Stimulated activated CD8-positive, alpha-beta memory T cell treated with anti-CD3 and anti-CD28 coated beads, Interleukin-12 subunit alpha, Interleukin-12 subunit beta, amount 100 ng/mL, for 1 hour (primary cell): ENCODE measurements around the gene STX10.
"Not testable (repeated sequence)": the region's sequence is repeated elsewhere in the genome, so short reads cannot be mapped to it uniquely, and the experiment has no call there.

Experiments
- DNase-seq: peaks from one replicate; pipeline ENCODE4 v3.0.0-alpha.2; 2020; ENCODE audit warnings: low read depth

Gene STX10, protein sequence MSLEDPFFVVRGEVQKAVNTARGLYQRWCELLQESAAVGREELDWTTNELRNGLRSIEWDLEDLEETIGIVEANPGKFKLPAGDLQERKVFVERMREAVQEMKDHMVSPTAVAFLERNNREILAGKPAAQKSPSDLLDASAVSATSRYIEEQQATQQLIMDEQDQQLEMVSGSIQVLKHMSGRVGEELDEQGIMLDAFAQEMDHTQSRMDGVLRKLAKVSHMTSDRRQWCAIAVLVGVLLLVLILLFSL

DNA sequence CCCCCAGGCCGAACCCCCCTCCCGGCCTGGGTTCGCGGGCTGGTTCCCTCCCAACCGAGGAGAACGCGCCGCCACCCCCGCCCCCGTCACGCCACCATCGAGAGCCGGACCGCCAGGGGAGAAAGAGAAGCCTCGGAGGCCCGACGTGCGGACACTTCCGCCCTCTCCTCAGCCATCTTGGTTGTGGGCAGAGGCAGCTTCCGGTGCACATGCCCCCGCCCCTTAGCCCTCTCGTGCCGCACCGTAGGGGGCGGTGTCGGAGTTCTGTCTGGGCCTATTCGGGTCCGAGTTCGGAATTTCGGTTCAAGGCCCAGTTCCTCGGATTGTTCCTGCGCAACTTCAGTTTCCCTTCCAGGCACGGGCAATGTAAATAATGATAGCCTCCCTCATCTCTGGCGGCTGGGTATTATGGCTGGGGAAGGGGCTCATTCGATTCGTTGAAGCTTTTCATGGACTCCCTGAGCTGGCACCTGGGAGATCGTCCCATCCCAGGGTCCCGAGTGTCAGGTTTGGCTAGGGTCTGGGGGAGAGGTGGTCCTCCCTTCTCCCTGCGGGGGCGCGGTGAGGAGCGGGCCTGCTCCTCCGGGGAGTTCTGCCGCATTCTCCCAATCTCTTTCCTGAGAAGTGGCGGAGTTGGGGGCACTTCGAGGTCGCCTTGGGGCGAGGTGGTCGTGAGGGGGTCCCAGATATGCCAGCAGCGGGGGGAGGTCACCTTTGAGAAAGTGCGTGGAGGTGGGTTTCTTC is at the start of gene STX10, which contains the start of gene IER2:
Gene STX10 (minus strand): TSS at position 189 of the 744 bp plus-strand sequence. CDS start 202 bp downstream, outside the sequence.
Gene IER2 (plus strand): TSS at position 225 of the 744 bp plus-strand sequence. CDS start 2,776 bp downstream, outside the sequence.
- DNase-seq: peak; percentile 89

DNA sequence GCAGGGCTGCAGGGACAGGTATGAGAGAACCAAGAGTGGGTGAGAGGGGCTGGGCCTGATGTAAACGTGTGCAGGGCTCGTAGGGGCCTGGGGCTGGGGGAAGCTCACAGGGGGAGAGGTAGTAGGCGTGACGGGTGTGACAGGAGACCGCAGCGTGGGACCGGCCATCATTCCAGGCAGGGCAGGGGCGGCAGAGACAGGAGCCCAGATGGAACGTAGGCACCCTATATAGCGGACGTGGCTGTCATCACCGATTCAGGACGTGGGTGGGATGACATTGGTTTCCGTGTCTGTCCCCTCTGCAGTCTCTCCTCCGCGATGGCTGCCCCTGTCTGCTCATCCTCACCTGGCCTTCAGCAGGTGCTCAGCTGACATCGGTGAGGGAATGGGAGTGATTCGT is 48.5 kb upstream of the STX10 start:
- DNase-seq: no peak

DNA sequence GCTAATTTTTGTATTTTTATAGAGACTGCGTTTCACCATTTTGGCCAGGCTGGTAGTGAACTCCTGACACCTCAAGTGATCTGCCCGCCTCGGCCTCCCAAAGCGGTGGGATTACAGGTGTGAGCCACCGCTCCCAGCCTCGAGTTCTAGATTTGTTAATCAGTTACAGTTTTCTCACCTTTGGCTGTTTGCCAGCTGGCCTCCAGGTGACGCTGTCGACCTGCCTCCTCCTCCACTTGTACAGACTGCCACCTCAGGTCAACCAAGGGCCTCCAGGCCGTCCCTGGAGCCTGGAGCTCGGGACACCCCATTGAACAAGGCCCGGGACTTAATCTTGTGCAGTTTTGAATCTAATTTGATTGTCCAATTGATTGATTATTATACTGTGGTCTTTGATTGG is 45.5 kb upstream of the STX10 start:
- peak; percentile 35 for DNase-seq

- no peak for DNase-seq
Measured at GRCh38 chr19:13190781-13191540, 40.8 kb upstream of the STX10 start.

DNA sequence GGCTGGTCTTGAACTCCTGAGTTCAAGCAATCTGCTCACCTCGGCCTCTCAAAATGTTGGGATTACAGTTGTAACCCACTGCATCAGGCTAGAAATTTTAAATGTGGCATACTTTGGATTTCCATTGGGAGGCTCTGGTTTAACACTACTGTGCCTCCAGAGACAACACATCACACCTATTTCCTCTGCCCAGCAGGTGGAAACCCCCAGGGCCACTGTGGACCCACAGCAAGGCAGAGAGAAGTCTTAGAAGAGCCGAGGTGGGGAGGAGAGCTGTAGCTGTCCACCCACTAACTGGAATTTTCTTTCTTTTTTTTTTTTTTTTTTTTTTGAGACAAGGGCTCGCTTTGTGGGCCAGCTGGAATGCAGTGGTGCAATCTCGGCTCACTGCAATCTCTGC is 39.4 kb upstream of the STX10 start:
- DNase-seq: no peak

DNA sequence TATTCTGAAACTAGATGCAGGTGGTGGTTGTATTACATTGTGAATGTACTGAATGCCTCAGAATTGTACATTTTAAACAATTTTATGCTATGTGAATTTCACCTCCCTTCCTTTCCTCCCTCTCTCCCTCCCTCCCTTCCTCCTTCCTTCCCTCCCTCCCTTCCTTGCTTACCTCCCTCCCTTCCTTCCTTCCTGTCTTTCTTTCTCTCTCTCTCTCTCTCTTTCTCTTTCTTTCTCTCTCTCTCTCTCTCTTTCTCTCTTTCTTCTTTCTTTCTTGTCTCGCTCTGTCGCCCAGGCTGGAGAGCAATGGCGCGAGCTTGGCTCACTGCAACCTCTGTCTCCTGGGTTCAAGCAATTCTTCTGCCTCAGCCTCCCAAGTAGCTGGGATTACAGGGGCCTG is 37.2 kb upstream of the STX10 start:
- DNase-seq: no peak

- DNase-seq: not testable (repeated sequence)
Measured at GRCh38 chr19:13186688-13187087, 36.5 kb upstream of the STX10 start.

DNA sequence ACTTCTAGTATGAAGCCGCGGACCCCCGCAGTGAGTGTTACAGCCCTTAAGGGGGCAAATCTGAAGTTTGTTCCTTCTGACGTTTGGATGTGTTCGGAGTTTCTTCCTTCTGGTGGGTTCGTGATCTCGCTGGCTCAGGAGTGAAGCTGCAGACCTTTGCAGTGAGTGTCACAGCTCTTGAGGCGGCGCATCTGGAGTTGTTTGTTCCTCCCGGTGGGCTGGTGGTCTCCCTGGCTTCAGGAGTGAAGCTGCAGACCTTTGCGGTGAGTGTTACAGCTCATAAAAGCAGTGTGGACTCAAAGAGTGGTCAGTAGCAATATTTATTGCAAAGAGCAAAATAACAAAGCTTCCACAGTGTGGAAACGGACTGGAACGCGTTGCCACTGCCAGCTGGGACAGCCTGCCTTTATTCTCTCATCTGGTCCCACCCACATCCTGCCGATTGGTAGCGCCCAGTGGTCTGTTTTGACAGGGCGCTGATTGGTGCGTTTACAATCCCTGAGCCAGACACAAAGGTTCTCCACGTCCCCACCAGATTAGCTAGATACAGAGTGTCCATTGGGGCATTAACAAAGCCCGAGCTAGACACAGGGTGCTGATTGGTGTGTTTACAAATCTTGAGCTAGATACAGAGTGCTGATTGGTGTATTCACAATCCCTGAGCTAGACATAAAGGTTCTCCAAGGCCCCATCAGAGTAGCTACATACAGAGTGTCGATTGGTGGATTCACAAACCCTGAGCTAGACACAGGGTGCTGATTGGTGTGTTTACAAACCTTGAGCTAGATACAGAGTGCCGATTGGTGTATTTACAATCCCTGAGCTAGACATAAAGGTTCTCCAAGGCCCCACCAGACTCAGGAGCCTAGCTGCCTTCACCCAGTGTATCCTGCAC is 35.8 kb upstream of the STX10 start:
- DNase-seq: not testable (repeated sequence)

- DNase-seq: not testable (repeated sequence)
Measured at GRCh38 chr19:13184926-13185325, 34.8 kb upstream of the STX10 start.

GRCh38 chr19:13181747-13182388 is 31.7 kb upstream of the STX10 start:
- no peak for DNase-seq

DNA sequence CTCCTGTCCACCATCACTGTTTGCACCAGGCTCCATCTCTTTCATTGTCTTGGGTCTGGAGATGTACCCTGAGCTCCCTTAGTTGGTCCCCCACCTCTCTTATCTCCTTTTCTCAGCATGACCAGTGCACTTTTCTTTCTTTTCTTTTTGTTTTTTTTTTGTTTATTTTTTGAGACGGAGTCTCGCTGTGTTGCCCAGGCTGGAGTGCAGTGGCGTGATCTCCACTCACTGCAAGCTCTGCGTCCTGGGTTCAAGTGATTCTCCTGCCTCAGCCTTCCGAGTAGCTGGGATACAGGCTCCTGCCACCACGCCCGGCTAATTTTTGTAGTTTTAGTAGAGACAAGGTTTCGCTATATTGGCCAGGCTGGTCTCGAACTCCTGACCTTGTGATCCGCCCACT is 28.1 kb upstream of the STX10 start:
- not testable (repeated sequence) for DNase-seq

DNA sequence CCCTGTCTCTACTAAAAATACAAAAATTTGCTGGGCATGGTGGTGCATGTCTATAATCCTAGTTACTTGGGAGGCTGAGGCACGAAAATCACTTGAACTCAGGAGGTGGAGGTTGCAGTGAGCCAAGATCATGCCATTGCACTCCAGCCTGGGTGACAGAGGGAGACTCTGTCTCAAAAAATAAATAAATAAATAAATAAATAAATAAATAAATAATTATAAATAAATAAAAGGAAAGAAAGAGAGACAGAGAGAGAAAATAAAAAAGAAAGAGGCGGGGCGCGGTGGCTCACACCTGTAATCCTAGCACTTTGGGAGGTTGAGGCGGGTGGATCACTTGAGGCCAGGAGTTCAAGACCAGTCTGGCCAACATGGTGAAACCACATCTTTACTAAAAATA is 27.4 kb upstream of the STX10 start:
- not testable (repeated sequence) for DNase-seq

DNA sequence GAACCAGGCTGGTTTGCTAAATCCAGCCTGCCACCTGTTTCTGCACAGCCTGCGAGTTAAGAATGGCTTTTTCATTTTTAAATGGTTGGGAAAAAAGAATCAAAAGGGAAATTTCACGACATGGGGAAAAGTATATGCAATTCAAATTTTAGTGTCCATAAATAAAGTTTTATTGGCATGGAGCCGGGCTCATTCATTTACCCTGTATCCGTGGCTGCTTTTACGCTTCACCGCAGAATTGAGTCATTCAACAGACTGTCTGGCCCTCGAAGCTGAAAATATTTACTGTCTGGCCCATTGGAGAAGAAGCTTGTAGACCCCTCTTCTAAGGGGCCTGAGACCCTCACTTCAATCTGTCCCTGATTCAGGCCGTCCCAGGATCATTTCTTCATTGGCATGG is 26.2 kb upstream of the STX10 start:
- no peak for DNase-seq

- no peak for DNase-seq
Measured at GRCh38 chr19:13173139-13173737, 23.1 kb upstream of the STX10 start.

- DNase-seq: peak; percentile 74
Measured at GRCh38 chr19:13172346-13173138, 22.4 kb upstream of the STX10 start.

DNA sequence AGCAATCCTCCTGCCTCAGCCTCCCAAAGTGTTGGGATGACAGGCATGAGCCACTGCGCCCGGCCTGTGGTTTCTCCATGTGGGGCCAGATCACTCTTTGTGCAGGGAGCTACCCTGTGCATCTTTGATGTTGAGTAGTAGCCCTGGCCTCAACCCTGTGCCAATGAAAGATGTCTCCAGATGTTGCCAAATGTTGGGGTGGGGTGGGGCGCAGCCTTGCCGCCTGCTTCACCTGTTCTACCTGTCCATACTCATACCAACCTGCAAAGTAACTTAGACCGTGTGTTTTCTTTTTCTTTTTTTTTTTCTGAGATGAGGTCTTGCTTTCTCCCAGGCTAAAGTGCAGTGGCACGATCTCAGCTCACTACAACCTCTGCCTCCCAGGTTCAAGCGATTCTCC is 21.0 kb upstream of the STX10 start:
- DNase-seq: no peak

DNA sequence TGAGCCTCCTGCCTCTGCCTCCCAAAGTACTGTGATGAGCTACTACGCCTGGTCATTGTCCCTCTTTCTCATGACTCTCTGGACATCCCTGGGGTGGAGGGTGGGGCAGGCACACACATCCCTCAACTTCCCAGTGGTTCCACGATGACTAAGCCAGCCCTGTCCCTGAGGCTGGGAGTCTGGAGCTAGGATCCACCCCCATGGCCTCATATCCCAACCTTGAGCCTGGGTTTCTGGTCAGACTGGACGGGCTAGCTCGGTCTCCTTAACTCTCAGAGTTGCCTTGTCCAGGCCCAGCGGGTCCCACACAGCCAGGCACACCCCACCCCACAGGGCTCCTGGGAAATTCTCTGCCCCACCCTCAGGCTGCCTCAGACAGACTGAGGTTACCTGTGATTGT is 19.6 kb upstream of the STX10 start:
- no peak for DNase-seq

DNA sequence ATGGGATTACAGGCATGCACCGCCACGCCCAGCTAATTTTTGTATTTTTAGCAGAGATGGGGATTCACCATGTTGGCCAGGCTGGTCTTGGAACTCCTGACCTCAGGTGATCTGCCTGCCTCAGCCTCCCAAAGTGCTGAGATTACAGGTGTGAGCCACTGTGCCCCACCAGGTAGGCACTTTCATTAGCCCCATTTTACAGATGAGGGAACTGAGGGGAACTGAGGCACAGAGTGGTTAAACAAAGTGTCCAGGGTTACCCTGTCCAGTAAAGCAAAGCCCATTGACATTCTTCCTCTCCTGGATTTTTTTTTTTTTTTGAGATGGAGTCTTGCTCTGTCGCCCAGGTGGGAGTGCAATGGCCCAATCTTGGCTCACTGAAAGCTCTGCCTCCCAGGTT is 16.0 kb upstream of the STX10 start:
- DNase-seq: not testable (repeated sequence)

DNA sequence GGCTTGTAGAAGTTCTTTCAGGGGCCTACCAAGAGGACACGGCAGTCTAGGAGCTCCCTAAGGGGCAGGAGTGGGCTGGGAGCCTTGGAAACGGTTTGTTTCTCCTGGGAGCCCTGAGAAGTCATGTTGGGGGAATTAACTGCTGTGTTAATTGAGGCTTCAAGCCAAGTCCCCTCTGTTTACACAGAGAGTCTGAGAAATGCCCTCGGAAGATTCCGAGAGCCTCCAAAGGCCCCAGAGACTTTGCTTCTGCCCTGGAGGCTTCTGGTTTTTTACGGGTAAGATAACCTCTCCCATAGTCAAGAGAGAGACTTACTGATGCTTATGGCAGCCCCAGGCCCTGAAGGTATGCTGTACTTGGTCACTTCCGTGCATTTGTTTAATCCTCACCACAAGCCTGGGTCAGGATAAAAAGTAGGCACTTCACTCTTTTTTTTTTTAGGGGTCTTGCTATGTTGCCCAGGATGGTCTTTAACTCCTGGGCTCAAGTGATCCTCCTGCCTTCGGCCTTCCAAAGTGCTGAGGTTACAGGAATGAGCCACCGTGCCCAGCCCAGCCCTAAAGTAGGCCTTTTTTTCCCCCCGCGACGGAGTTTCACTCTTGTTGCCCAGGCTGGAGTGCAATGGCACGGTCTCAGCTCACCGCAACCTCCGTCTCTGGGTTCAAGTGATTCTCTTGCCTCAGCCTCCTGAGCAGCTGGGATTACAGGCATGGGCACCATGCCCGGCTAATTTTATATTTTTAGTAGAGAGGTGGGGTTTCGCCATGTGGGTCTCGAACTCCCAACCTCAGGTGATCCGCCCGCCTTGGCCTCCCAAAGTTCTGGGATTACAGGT is 15.2 kb upstream of the STX10 start:
- DNase-seq: no peak
